ENCODE data around the gene TMEM196. TPM values are rescaled to one million over a fixed set of nuclear protein-coding genes. Genes with fewer than 3 reads are reported as not detected.

Gene TMEM196
- polyA plus RNA-seq, 3 donors = not detected

- no peak overlapping the region for H2AFZ ChIP-seq (ENCODE audit: insufficient read depth, low read depth, low read length, poor library complexity, severe bottlenecking)
- no peak for DNase-seq
- intact Hi-C loops (cut with micrococcal nuclease) = no loop called here
- no peaks in the 10 kb centered on the region for H4K20me1 ChIP-seq (ENCODE audit: insufficient read depth, low read length)
- no peak overlapping the region for H3K27ac ChIP-seq (ENCODE audit: low read depth in 1 of 2, low read length in 2 of 2)
- H3K4me3 Mint-ChIP-seq = no peak overlapping the region
- no peak overlapping the region for H3K4me2 ChIP-seq (replicated peaks; ENCODE audit: extremely low read depth, low read length, poor library complexity, severe bottlenecking)
- no peak overlapping the region for H3K4me3 ChIP-seq (replicated peaks in 1 of 3; ENCODE audit: low read depth in 2 of 3, low read length in 3 of 3)
- no peaks in the 10 kb centered on the region for H3K79me2 ChIP-seq (ENCODE audit: insufficient read depth, low read length)
- H3K27ac Mint-ChIP-seq = no peak overlapping the region
- no peak overlapping the region for H3K9ac ChIP-seq (ENCODE audit: insufficient read depth, low read length, poor library complexity, severe bottlenecking)
- no peaks in the 10 kb centered on the region for H3K4me1 ChIP-seq (ENCODE audit: control insufficient read depth in 1 of 2, insufficient read depth in 2 of 2, low read length in 2 of 2)
- TF ChIP-seq CTCF (IDR thresholded peaks at IDR 0.05) = no peak
- no peaks in the 10 kb centered on the region for H3K36me3 ChIP-seq (replicated peaks in 1 of 2; ENCODE audit: control insufficient read depth in 1 of 2, insufficient read depth in 2 of 2, low read length in 2 of 2)
- H3K9me3 Mint-ChIP-seq = peaks cover 9 to 14% (median 11%) of the 10 kb centered on the region in 7 donors
- no peaks in the 10 kb centered on the region for H3K4me1 Mint-ChIP-seq
- H3K27me3 Mint-ChIP-seq (ENCODE audit: low read depth in 3 of 3) = peaks cover 0 to 2% (median 1%) of the 10 kb centered on the region in 3 donors
- no peaks in the 10 kb centered on the region for H3K27me3 ChIP-seq (ENCODE audit: control insufficient read depth in 2 of 2, insufficient read depth in 2 of 2, low read length in 2 of 2)
- no peaks in the 10 kb centered on the region for H3K36me3 Mint-ChIP-seq
- peaks cover 0 to 11% of the 10 kb centered on the region in 2 donors for H3K9me3 ChIP-seq (replicated peaks in 1 of 2; ENCODE audit: control insufficient read depth in 1 of 2, insufficient read depth in 1 of 2, low read length in 2 of 2)
Observed at GRCh38 chr7:19783541-19783940, 10.1 kb upstream of the TMEM196 start.

GRCh38 chr7:19776981-19777380 lies 3.6 kb upstream of the TMEM196 start:
- no peaks in the 10 kb centered on the region for H4K20me1 ChIP-seq (ENCODE audit: insufficient read depth, low read length)
- H3K27ac Mint-ChIP-seq = no peak overlapping the region
- no peak for DNase-seq
- peaks cover 5 to 19% of the 10 kb centered on the region in 2 donors for H3K9me3 ChIP-seq (replicated peaks in 1 of 2; ENCODE audit: control insufficient read depth in 1 of 2, insufficient read depth in 1 of 2, low read length in 2 of 2)
- no peak for TF ChIP-seq CTCF (IDR thresholded peaks at IDR 0.05)
- no peaks in the 10 kb centered on the region for H3K79me2 ChIP-seq (ENCODE audit: insufficient read depth, low read length)
- H3K4me3 Mint-ChIP-seq = no peak overlapping the region
- H3K27me3 ChIP-seq (ENCODE audit: control insufficient read depth in 2 of 2, insufficient read depth in 2 of 2, low read length in 2 of 2) = peaks cover 23 to 38% of the 10 kb centered on the region in 2 donors
- no peaks in the 10 kb centered on the region for H3K36me3 ChIP-seq (replicated peaks in 1 of 2; ENCODE audit: control insufficient read depth in 1 of 2, insufficient read depth in 2 of 2, low read length in 2 of 2)
- intact Hi-C loops (cut with micrococcal nuclease) = no loop called here
- H3K9me3 Mint-ChIP-seq = peaks cover 0 to 12% (median 7%) of the 10 kb centered on the region in 7 donors
- peaks cover 0 to 4% of the 10 kb centered on the region in 2 donors for H3K36me3 Mint-ChIP-seq
- peaks cover 14% of the 10 kb centered on the region for H3K4me1 Mint-ChIP-seq
- H3K4me3 ChIP-seq (replicated peaks in 1 of 3; ENCODE audit: low read depth in 2 of 3, low read length in 3 of 3) = no peak overlapping the region
- no peaks in the 10 kb centered on the region for H3K4me1 ChIP-seq (ENCODE audit: control insufficient read depth in 1 of 2, insufficient read depth in 2 of 2, low read length in 2 of 2)
- H3K27ac ChIP-seq (ENCODE audit: low read depth in 1 of 2, low read length in 2 of 2) = no peak overlapping the region
- no peak overlapping the region for H3K9ac ChIP-seq (ENCODE audit: insufficient read depth, low read length, poor library complexity, severe bottlenecking)
- 92% methylated on average over 2 of the region's 4 CpGs for WGBS (ENCODE audit: insufficient coverage)
- peaks cover 25 to 26% (median 25%) of the 10 kb centered on the region in 3 donors for H3K27me3 Mint-ChIP-seq (ENCODE audit: low read depth in 3 of 3)
- no peak overlapping the region for H2AFZ ChIP-seq (ENCODE audit: insufficient read depth, low read depth, low read length, poor library complexity, severe bottlenecking)
- H3K4me2 ChIP-seq (replicated peaks; ENCODE audit: extremely low read depth, low read length, poor library complexity, severe bottlenecking) = no peak overlapping the region

Data from CD14-positive monocyte (primary cell).